Neural progenitor cell (in vitro differentiated cells): ENCODE results near the gene LTBP1.

Experiments used
- EZH2 ChIP-seq: fragments of 200-600 bp; sonication (generic); IDR thresholded peaks from 2 replicates; pipeline ENCODE4 v1.6.1; 2017; ENCODE audit warnings: antibody characterized with exemption, mild to moderate bottlenecking, moderate library complexity
- EZH2phosphoT487 ChIP-seq: fragments of 200-600 bp; sonication (generic); IDR thresholded peaks from 2 replicates; pipeline ENCODE4 v1.6.1; 2017; ENCODE audit warnings: antibody characterized with exemption
- TF ChIP-seq, protein P1 (sequence below): fragments of 200-600 bp; sonication (generic); IDR thresholded peaks from 2 replicates; pipeline ENCODE4 v1.5.1; 2017; ENCODE audit warnings: antibody characterized with exemption, mild to moderate bottlenecking

DNA sequence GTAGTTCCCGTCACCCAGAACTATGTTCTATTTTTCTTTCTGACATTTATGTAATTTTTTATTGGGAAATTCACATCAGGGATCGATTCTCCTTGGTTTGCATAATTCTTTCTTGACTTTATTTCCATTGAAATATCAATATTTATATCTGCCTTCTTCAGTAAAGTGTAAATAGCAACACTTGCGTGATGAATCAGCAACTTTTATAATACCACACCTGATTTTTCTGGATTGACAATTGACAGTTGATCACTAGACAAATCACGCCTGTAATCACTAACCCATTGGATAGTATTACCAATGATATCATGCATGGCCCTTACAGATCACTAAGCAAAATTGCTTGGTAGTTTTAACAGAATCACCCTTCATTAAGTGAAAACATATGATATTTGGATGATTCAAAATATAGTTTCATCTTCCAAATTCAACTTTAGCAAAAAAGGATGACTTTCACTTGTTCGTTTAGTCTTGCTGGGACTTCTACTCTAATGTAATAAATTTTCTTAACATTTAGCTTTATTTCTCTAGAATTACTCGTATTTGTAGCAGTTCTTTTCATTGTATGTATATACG is 390.7 kb downstream of the LTBP1 start:
- TF ChIP-seq, protein P1, sequence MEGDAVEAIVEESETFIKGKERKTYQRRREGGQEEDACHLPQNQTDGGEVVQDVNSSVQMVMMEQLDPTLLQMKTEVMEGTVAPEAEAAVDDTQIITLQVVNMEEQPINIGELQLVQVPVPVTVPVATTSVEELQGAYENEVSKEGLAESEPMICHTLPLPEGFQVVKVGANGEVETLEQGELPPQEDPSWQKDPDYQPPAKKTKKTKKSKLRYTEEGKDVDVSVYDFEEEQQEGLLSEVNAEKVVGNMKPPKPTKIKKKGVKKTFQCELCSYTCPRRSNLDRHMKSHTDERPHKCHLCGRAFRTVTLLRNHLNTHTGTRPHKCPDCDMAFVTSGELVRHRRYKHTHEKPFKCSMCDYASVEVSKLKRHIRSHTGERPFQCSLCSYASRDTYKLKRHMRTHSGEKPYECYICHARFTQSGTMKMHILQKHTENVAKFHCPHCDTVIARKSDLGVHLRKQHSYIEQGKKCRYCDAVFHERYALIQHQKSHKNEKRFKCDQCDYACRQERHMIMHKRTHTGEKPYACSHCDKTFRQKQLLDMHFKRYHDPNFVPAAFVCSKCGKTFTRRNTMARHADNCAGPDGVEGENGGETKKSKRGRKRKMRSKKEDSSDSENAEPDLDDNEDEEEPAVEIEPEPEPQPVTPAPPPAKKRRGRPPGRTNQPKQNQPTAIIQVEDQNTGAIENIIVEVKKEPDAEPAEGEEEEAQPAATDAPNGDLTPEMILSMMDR: no peak
- TF ChIP-seq EZH2 (no peak), EZH2phosphoT487 (no peak)
